Liver (tissue), 9 donors: ENCODE results near the gene CRABP2. TPM values are rescaled to one million over a fixed set of nuclear protein-coding genes. Genes with fewer than 3 reads are reported as not detected.
A peak's percentile ranks its signal among the peaks of the same experiment; 100 is the strongest.

Experiments
- DNase-seq: peaks from one replicate; pipeline ENCODE4 v3.0.0-alpha.2; 2017; ENCODE audit warnings: low spot score
- H3K27ac ChIP-seq, 2 donors: one replicate each; pipeline ENCODE4 v1.7.0; 2013; ENCODE audit warnings: inconsistent platforms in 2 of 2, low read length in 2 of 2, control low read depth in 1 of 2, low read depth in 1 of 2, mild to moderate bottlenecking in 1 of 2
- H3K27me3 ChIP-seq, 4 donors: one replicate each; pipeline versions ENCODE4 v1.6.1 to v1.7.0; 2013; ENCODE audit warnings: low read length in 3 of 4, inconsistent platforms in 1 of 4, mild to moderate bottlenecking in 1 of 4, moderate library complexity in 1 of 4; ENCODE audit not compliant: control insufficient read depth in 4 of 4, insufficient read depth in 4 of 4
- H3K36me3 ChIP-seq, 4 donors: one replicate each; pipeline versions ENCODE4 v1.6.1 to v1.7.0; 2013; ENCODE audit warnings: low read length in 3 of 4, mild to moderate bottlenecking in 3 of 4, low read depth in 1 of 4, moderate library complexity in 1 of 4; ENCODE audit not compliant: control insufficient read depth in 4 of 4, insufficient read depth in 3 of 4
- H3K4me1 ChIP-seq, 4 donors: one replicate each; pipeline versions ENCODE4 v1.6.1 to v1.7.0; 2013; ENCODE audit warnings: low read length in 3 of 4, mild to moderate bottlenecking in 3 of 4, moderate library complexity in 1 of 4; ENCODE audit not compliant: control insufficient read depth in 4 of 4, insufficient read depth in 4 of 4
- H3K4me3 ChIP-seq, 3 donors: one replicate each; pipeline versions ENCODE4 v1.6.1 to v1.7.0; 2013; ENCODE audit warnings: low read length in 3 of 3, control low read depth in 1 of 3, low read depth in 1 of 3, mild to moderate bottlenecking in 1 of 3
- H3K9ac ChIP-seq, 2 donors: one replicate each; pipeline ENCODE4 v1.7.0; 2013; ENCODE audit warnings: low read length in 2 of 2, mild to moderate bottlenecking in 2 of 2, moderate library complexity in 2 of 2, control low read depth in 1 of 2, low read depth in 1 of 2
- H3K9me3 ChIP-seq, 4 donors: one replicate each; pipeline versions ENCODE4 v1.6.1 to v1.7.0; 2013; ENCODE audit warnings: low read length in 3 of 4; ENCODE audit not compliant: control insufficient read depth in 4 of 4
- EGR1 ChIP-seq, 2 donors: IDR thresholded peaks; 2 replicates each; pipeline ENCODE4 v1.6.1; 2016 to 2018; ENCODE audit warnings: antibody characterized with exemption in 2 of 2, low read depth in 2 of 2
- FOXA2 ChIP-seq: IDR thresholded peaks from 2 replicates; pipeline ENCODE4 v1.6.1; 2016; ENCODE audit warnings: antibody characterized with exemption
- GABPA ChIP-seq, 2 donors: IDR thresholded peaks in 1 of 2; conservative IDR thresholded peaks in 1 of 2; 2 replicates each; pipeline ENCODE4 v1.6.1; 2016; ENCODE audit warnings: antibody characterized with exemption in 2 of 2, mild to moderate bottlenecking in 1 of 2, moderate library complexity in 1 of 2
- HNF4A ChIP-seq, 2 donors: conservative IDR thresholded peaks; 2 replicates each; pipeline ENCODE4 v1.6.1; 2016; ENCODE audit warnings: antibody characterized with exemption in 2 of 2, mild to moderate bottlenecking in 2 of 2
- HNF4G ChIP-seq: IDR thresholded peaks from 2 replicates; pipeline ENCODE4 v1.6.1; 2016; ENCODE audit warnings: antibody characterized with exemption
- JUND ChIP-seq, 2 donors: IDR thresholded peaks; 2 replicates each; pipeline ENCODE4 v1.6.1; 2016; ENCODE audit warnings: antibody characterized with exemption in 2 of 2
- RAD21 ChIP-seq, 2 donors: IDR thresholded peaks; 2 replicates each; pipeline ENCODE4 v1.6.1; 2016; ENCODE audit warnings: antibody characterized with exemption in 2 of 2, mild to moderate bottlenecking in 2 of 2
- RXRA ChIP-seq, 2 donors: IDR thresholded peaks; 2 replicates each; pipeline ENCODE4 v1.6.1; 2017 to 2018; ENCODE audit warnings: antibody characterized with exemption in 2 of 2, mild to moderate bottlenecking in 1 of 2
- SP1 ChIP-seq: IDR thresholded peaks from 2 replicates; pipeline ENCODE4 v1.6.1; 2018; ENCODE audit warnings: antibody characterized with exemption, mild to moderate bottlenecking
- TAF1 ChIP-seq: conservative IDR thresholded peaks from 2 replicates; pipeline ENCODE4 v1.6.1; 2016; ENCODE audit warnings: antibody characterized with exemption, mild to moderate bottlenecking
- YY1 ChIP-seq: IDR thresholded peaks from 2 replicates; pipeline ENCODE4 v1.6.1; 2016; ENCODE audit warnings: antibody characterized with exemption, mild to moderate bottlenecking
- WGBS: extraction: QIAGEN DNeasy Blood & Tissue Kit; methylation state at CpG from one replicate; pipeline ENCODE4 v1.1.7; 2013; 5-methylcytosine and 5-hydroxymethylcytosine counted together
- polyA plus RNA-seq, 2 donors: library from polyadenylated mRNA; stranded (reverse) in 1 of 2; unstranded in 1 of 2; fragments of 200-250 nt in 1 of 2; fragments of >200 nt in 1 of 2; fragmentation: Nextera tagmentation in 1 of 2; extraction: Ambion mirVana in 1 of 2; gene quantifications; one replicate each; pipeline versions ENCODE4 v1.2.1 to v1.2.3, GENCODE V29; 2013 to 2015
- total RNA-seq, 2 donors: library from RNA; depleted of rRNA; stranded (reverse); fragments of >200 nt; gene quantifications; one replicate each; pipeline ENCODE4 v1.2.3, GENCODE V29; 2014
- TF ChIP-seq, protein P1 (sequence below): IDR thresholded peaks from 2 replicates; pipeline ENCODE4 v1.6.1; 2016; ENCODE audit warnings: antibody characterized with exemption, mild to moderate bottlenecking
- TF ChIP-seq, protein P2 (sequence below): IDR thresholded peaks from 2 replicates; pipeline ENCODE4 v1.6.1; 2016; ENCODE audit warnings: antibody characterized with exemption
- TF ChIP-seq, protein P3 (sequence below): fragments of 150-350 bp; IDR thresholded peaks from 2 replicates; pipeline ENCODE4 v1.5.1; 2017; ENCODE audit warnings: improper control_type of control experiment, low read depth, low read length; ENCODE audit not compliant: missing input control
- TF ChIP-seq, protein P4 (sequence below): IDR thresholded peaks from 2 replicates; pipeline ENCODE4 v1.6.1; 2016; ENCODE audit warnings: antibody characterized with exemption
- TF ChIP-seq, protein P5 (sequence below): IDR thresholded peaks from 2 replicates; pipeline ENCODE4 v1.6.1; 2016; ENCODE audit warnings: antibody characterized with exemption
- donor health status: healthy.
- donor health status: healthy.
- donor health status: healthy.
- donor health status: healthy.
- donor health status: healthy.

Gene CRABP2
- total and polyA plus RNA-seq, 4 donors: 0.14 to 0.22 TPM; not detected in 2

DNA sequence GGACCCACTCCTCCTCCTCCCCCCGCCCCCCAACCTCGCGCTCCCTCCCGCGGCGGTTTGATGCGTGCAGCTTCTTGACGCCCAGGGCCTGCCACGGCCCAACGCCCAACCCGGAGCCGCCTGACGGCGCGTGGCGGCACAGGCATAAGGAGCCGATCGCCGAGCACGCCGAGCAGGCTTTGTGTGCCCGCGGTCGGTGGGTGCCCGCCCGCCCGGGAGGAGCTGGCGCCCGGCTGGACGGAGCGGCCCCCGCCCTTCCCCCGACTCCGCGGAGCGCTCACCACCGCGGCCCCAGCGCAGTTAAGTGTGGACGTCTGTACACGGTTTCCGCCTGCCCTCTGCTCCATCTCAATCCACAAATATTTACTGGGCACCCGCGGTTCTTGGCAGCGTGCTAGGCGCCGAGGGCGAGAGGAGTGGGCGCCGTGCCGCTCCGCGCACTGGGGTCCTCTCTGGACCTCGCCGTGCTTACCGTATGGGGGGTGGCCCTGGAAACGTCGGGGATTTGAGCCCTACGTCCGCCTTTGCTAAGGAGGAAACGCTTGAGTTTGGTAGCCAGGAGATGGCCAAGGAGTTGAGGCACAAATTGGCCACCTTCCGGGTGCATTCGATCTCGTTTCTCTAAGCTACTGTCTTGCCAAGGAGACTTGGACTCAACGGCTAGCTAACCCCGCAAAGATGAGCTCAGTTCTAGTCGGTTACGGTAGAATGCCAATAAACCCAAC, 46.5 kb upstream of the CRABP2 start:
- Histone ChIP-seq H3K9me3 (no peaks in the 10 kb centered on the region), H3K36me3 (no peaks in the 10 kb centered on the region), H3K4me3 (peak overlapping the region; percentile 84 to 92 (median 91)), H3K27me3 (no peaks in the 10 kb centered on the region), H3K4me1 (peaks cover 6 to 47% (median 41%) of the 10 kb centered on the region in 4 donors), H3K27ac (peak overlapping the region; percentile 96 to 97), H3K9ac (peak overlapping the region; percentile 66 to 77)
- TF ChIP-seq RXRA (IDR thresholded peaks at IDR 0.05) (no peak), SP1 (peak; percentile 56), EGR1 (IDR thresholded peaks at IDR 0.05; ENCODE audit: low read depth in 2 of 2) (peak in 1 of 2 donors; percentile 50), FOXA2 (no peak), GABPA (IDR thresholded peaks at IDR 0.05 in 1 of 2, conservative IDR thresholded peaks at IDR 0.05 in 1 of 2) (peak in 1 of 2 donors; percentile 77), RAD21 (IDR thresholded peaks at IDR 0.05) (peak in 1 of 2 donors; percentile 36), JUND (IDR thresholded peaks at IDR 0.05) (no peak), YY1 (peak; percentile 76), HNF4G (no peak), TAF1 (no peak), HNF4A (conservative IDR thresholded peaks at IDR 0.05) (peak; percentile 22 to 39)
- TF ChIP-seq, protein P1, sequence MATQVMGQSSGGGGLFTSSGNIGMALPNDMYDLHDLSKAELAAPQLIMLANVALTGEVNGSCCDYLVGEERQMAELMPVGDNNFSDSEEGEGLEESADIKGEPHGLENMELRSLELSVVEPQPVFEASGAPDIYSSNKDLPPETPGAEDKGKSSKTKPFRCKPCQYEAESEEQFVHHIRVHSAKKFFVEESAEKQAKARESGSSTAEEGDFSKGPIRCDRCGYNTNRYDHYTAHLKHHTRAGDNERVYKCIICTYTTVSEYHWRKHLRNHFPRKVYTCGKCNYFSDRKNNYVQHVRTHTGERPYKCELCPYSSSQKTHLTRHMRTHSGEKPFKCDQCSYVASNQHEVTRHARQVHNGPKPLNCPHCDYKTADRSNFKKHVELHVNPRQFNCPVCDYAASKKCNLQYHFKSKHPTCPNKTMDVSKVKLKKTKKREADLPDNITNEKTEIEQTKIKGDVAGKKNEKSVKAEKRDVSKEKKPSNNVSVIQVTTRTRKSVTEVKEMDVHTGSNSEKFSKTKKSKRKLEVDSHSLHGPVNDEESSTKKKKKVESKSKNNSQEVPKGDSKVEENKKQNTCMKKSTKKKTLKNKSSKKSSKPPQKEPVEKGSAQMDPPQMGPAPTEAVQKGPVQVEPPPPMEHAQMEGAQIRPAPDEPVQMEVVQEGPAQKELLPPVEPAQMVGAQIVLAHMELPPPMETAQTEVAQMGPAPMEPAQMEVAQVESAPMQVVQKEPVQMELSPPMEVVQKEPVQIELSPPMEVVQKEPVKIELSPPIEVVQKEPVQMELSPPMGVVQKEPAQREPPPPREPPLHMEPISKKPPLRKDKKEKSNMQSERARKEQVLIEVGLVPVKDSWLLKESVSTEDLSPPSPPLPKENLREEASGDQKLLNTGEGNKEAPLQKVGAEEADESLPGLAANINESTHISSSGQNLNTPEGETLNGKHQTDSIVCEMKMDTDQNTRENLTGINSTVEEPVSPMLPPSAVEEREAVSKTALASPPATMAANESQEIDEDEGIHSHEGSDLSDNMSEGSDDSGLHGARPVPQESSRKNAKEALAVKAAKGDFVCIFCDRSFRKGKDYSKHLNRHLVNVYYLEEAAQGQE: no peak
- TF ChIP-seq, protein P2, sequence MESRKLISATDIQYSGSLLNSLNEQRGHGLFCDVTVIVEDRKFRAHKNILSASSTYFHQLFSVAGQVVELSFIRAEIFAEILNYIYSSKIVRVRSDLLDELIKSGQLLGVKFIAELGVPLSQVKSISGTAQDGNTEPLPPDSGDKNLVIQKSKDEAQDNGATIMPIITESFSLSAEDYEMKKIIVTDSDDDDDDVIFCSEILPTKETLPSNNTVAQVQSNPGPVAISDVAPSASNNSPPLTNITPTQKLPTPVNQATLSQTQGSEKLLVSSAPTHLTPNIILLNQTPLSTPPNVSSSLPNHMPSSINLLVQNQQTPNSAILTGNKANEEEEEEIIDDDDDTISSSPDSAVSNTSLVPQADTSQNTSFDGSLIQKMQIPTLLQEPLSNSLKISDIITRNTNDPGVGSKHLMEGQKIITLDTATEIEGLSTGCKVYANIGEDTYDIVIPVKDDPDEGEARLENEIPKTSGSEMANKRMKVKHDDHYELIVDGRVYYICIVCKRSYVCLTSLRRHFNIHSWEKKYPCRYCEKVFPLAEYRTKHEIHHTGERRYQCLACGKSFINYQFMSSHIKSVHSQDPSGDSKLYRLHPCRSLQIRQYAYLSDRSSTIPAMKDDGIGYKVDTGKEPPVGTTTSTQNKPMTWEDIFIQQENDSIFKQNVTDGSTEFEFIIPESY: no peak
- TF ChIP-seq, protein P3, sequence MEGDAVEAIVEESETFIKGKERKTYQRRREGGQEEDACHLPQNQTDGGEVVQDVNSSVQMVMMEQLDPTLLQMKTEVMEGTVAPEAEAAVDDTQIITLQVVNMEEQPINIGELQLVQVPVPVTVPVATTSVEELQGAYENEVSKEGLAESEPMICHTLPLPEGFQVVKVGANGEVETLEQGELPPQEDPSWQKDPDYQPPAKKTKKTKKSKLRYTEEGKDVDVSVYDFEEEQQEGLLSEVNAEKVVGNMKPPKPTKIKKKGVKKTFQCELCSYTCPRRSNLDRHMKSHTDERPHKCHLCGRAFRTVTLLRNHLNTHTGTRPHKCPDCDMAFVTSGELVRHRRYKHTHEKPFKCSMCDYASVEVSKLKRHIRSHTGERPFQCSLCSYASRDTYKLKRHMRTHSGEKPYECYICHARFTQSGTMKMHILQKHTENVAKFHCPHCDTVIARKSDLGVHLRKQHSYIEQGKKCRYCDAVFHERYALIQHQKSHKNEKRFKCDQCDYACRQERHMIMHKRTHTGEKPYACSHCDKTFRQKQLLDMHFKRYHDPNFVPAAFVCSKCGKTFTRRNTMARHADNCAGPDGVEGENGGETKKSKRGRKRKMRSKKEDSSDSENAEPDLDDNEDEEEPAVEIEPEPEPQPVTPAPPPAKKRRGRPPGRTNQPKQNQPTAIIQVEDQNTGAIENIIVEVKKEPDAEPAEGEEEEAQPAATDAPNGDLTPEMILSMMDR: peak; percentile 3
- TF ChIP-seq, protein P4, sequence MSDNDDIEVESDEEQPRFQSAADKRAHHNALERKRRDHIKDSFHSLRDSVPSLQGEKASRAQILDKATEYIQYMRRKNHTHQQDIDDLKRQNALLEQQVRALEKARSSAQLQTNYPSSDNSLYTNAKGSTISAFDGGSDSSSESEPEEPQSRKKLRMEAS: peak; percentile 69
- TF ChIP-seq, protein P5, sequence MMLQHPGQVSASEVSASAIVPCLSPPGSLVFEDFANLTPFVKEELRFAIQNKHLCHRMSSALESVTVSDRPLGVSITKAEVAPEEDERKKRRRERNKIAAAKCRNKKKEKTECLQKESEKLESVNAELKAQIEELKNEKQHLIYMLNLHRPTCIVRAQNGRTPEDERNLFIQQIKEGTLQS: no peak
- WGBS: under 1% methylated on average over 68 of the region's 68 CpGs
- DNase-seq: peak; percentile 96
